A549 (cell line): ENCODE data around the gene ANKFY1.

Experiments
- CTCF ChIP-seq: fragments of >200 bp; sonication (Bioruptor Twin); formaldehyde crosslinking; IDR thresholded peaks from 3 replicates; pipeline ENCODE4 v1.5.1; 2016
- HOXA7 ChIP-seq: fragments of 250-450 bp; sonication (Bioruptor Pico); IDR thresholded peaks from 2 replicates; pipeline ENCODE4 v1.5.0; 2020; ENCODE audit warnings: mild to moderate bottlenecking, moderate library complexity
- MAX ChIP-seq: IDR thresholded peaks from 2 replicates; pipeline ENCODE4 v1.6.1; 2012
- REST ChIP-seq: fragments of 200-600 bp; sonication (generic); IDR thresholded peaks from 2 replicates; pipeline ENCODE4 v1.6.1; 2016; ENCODE audit warnings: antibody characterized with exemption, mild to moderate bottlenecking, moderate library complexity
- SMC3 ChIP-seq: fragments of >200 bp; sonication (Bioruptor Twin); formaldehyde crosslinking; IDR thresholded peaks from 3 replicates; pipeline ENCODE4 v1.6.1; 2018; ENCODE audit warnings: inconsistent platforms
- USF2 ChIP-seq: fragments of 450-650 bp; IDR thresholded peaks from 2 replicates; pipeline ENCODE4 v1.6.1; 2014; ENCODE audit warnings: antibody characterized with exemption

GRCh38 chr17:4206962-4207361, 56.8 kb downstream of the ANKFY1 start:
- TF ChIP-seq CTCF = no peak
- TF ChIP-seq SMC3 = no peak
- TF ChIP-seq REST = no peak
- no peak for TF ChIP-seq MAX
- no peak for TF ChIP-seq USF2
- TF ChIP-seq HOXA7 (CRISPR knock-in tag) = no peak
